ENCODE results near the gene ARHGAP22. TPM values are rescaled to one million over a fixed set of nuclear protein-coding genes. Genes with fewer than 3 reads are reported as not detected.
A peak's percentile ranks its signal among the peaks of the same experiment; 100 is the strongest.

The ARHGAP22 gene
- total RNA-seq, 2 donors from 2014 or later = 0.32 to 0.48 TPM

DNA sequence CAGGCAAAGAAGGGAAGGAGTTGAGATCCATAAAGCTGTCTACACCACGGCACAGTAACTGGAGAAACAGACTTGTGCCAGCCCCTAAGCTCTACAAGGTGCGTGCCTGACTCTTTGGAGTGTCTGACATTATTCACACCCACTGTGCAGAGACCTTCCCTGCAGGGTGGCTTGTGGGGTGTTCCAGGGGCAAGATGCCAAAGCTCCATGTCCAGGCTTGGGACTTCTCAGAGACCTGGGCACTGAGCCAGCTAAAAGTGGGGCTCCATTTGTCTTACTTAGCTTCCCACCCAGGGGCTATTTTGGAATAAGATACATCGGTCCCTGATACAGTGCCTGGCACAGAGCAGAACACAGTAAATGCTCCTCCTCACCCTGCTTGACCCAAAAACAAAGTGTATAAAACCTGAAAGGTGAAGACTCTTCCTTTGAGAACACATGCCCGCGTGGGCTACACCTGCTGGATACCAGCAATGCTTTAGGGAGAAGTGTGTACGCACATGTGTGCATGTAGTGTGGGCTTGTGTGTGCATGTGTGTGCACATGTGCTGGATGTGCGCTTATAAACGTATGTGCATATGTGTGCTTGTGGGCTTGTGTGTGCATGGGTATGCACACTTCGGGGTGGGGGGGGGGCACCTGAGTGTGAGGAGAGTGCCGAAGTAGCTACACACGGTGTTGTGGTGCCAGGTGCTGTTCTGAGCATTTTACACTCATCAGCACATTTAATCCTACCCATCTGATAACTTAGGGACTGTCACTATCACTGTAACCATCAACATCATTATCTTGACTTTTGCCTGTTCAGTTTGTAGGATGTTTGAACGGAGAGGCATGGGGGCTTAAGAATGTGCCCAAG, 143.0 kb downstream of the ARHGAP22 start:
- Mint-ChIP-seq H3K27ac (no peak overlapping the region), H3K27me3 (peaks cover 3% of the 10 kb centered on the region), H3K4me3 (no peak overlapping the region), H3K4me1 (no peaks in the 10 kb centered on the region), H3K36me3 (ENCODE audit: low read depth) (no peaks in the 10 kb centered on the region), H3K9me3 (no peaks in the 10 kb centered on the region)
- no peak for ATAC-seq (replicated peaks)

DNA sequence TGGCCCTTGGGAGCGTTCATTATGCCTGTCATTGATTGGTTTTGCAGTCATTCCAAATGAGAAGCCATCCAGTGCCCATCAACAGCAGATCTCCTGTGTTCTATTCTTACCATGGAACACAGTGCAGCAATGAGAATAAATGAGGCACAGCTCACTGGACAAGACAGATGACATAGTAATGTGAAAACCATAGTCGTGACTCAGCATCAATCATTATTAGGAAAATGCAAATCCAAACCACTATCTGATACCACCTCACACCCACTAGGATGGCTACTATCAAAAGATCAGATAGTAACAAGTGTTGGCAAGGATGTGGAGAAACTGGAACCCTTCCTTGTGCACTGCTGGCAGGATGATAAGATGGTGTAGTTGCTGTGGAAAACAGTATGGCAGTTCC, 144.7 kb downstream of the ARHGAP22 start:
- no peak for ATAC-seq (replicated peaks)
- Mint-ChIP-seq H3K36me3 (ENCODE audit: low read depth) (no peaks in the 10 kb centered on the region), H3K27ac (no peak overlapping the region), H3K27me3 (peaks cover 3% of the 10 kb centered on the region), H3K4me3 (no peak overlapping the region), H3K9me3 (no peaks in the 10 kb centered on the region), H3K4me1 (no peaks in the 10 kb centered on the region)

DNA sequence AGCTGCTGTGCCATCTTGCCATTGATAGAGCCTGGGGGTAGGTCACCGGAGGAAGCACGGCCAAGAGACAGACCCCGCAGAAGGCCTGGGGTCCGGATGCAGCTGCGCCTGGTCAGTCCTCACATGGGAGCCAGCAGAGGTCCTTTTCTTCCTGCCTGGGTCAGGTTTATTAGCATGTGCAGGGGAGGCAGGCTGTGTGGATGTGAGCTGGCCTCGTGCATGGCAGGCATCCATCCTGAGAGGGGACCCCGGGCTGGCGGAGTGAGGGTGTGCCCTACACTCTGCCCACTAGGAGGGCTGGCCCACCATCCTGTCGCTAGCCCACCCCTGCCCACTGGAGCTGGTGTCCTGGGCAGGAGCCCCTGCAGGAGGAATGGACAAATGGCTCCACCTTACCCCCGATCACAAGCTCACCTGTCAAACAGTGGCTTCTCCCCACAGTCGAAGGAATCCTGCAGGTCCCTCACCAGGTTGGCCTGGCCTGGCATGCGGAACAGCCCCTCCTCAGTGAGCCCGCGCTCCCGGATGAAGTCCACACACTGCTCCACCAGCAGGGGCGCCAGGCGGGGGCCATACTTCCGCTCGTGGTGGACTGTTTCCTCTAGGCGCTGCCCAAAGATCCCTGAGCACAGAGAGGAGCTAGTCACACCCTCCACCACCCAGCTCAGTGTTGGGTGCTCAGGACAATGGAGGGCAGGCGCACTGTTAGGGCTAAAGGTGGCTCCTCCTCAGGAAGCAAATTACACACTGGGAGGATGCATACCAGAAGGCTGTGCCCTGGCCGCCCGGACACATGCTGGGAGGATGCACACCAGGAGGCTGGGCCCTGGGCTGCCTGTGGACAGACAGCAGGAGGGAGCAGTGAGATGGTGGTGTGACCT, 145.4 kb downstream of the ARHGAP22 start:
- Mint-ChIP-seq H3K4me3 (no peak overlapping the region), H3K27me3 (peaks cover 3% of the 10 kb centered on the region), H3K4me1 (no peaks in the 10 kb centered on the region), H3K27ac (no peak overlapping the region), H3K9me3 (no peaks in the 10 kb centered on the region), H3K36me3 (ENCODE audit: low read depth) (no peaks in the 10 kb centered on the region)
- ATAC-seq (replicated peaks) = no peak

DNA sequence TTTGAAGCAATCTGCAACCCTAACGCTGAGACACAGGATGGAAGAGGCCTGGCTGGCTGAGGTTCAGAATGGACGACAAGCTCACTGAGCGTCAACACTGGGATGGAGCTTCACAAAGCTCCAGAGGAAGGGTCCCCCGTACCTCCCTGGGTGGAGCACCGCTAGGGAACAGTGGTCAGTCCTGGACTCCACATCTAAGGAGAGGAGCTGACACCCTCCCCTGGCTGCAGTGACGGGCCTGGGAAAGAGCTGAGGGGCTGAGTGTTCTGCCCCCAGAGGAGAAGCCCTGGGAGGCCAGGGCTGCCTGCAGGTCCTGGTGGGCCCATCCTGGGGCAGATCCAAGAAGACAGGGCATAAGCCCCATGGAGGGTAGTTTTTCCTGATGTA, 146.2 kb downstream of the ARHGAP22 start:
- Mint-ChIP-seq H3K9me3 (no peaks in the 10 kb centered on the region), H3K4me3 (no peak overlapping the region), H3K27ac (no peak overlapping the region), H3K36me3 (ENCODE audit: low read depth) (no peaks in the 10 kb centered on the region), H3K4me1 (no peaks in the 10 kb centered on the region), H3K27me3 (peaks cover 3% of the 10 kb centered on the region)
- ATAC-seq (replicated peaks) = no peak

DNA sequence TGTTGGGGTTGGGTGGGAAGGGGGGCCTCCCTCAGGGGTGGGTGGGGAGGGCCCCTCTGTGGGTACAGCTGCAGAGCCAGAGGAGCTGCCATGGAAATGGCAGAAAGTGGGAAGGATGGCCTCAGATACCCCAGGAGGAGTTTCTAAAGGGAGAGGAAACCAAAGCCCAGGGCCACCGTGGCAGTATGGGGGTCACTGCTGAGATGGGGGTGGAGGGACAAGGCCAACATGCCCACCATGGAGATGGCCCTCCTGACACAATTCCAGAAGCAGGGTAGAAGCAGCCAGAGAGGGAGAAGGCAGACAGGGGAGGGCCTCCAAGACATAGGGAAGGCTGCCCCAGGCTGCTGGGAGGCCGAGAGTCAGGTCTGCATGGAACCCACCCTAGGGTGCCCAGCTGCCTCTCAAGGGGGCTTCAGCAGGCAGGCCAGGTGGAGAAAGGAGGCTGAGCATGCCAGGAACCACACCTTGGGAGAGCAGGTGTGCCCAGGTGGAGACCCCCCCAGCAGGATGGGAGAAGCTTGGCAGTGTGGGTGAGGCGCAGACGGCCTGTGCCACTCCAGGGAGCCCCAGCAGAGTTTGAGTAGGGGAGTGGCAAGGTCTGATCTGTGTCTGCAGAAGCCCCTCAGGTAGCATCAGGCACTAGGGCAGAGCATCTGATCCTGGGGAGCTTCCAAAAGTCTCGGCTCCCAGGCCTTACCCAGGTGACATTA, 146.8 kb downstream of the ARHGAP22 start:
- no peak for ATAC-seq (replicated peaks)
- Mint-ChIP-seq H3K27me3 (peaks cover 4% of the 10 kb centered on the region), H3K4me1 (no peaks in the 10 kb centered on the region)

DNA sequence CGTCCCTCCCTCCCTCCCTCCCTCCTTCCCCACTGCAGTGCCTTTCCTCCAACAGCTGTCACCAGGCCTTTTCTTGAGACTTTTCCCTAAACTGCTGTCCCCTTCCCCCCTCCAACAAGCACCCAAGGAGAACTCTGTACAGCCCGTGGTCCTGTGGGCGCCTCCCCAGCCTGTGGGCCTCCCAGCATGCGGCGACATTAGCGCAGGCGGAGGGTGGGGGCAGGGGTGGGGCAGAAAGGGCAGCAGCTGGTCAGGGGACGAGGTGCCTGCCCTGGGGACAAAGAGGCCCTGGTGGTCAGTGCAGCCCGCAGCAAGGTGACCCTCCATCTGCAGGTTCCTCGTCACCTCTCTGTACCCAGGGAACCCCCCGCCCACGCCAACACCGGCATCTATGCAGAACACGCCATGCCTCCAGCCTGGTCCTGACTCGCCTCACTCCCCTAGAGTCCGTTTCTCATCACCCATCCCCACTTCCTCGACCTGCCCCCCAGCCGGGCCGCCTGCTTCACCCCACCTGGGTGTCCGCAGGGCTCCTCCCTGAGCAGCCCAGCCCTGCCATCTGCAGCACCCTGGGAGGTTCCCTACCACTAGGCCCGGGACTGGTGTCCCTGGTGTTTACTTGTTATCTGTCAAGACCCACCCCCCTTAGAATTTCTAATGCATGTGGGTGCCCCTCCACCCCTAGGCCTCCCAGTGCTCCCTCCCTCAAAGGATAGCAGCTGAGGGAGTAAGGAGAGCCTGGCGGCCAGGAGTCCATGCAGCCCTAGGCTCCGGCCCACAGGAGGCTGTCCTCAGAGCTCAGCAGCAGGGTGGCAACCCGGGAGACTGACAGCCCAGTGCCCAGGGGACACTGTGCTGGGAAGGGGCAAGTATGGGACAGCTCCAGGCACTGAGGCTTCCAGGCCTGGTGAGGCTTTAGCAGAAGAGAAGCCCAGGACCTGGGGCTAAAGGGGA, 147.8 kb downstream of the ARHGAP22 start:
- peaks cover 7% of the 10 kb centered on the region for H3K27me3 Mint-ChIP-seq
- no peaks in the 10 kb centered on the region for H3K4me1 Mint-ChIP-seq
- H3K27ac Mint-ChIP-seq = no peak overlapping the region
- H3K4me3 Mint-ChIP-seq = no peak overlapping the region
- peak; percentile 20 for ATAC-seq (replicated peaks)
- H3K9me3 Mint-ChIP-seq = no peaks in the 10 kb centered on the region
- no peaks in the 10 kb centered on the region for H3K36me3 Mint-ChIP-seq (ENCODE audit: low read depth)

More for the DNA sequence above, 146.8 kb downstream of the ARHGAP22 start:
- Mint-ChIP-seq H3K36me3 (ENCODE audit: low read depth) (no peaks in the 10 kb centered on the region), H3K27ac (no peak overlapping the region), H3K4me3 (no peak overlapping the region), H3K9me3 (no peaks in the 10 kb centered on the region)

DNA sequence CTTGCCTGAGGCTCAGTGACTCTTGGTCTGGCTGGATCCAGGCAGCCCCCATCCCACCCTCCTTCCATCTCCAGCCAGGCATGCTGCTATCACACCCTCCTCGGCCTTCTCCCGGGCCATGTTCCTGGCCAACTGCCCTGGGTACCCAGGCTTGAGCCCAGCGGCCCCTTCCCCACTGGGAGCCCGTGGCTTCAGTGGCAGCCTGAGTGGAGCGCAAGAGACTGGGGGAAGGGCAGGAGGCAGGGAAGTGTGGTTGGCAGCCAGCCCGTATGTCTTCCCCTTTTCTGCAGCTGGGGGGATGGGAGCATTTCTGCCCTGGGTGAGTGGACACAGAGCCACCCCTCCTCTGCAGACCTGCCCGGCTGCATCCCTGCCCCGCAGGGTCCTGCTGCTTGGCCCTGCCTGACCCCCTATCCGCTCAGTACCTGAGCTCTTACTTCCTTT, 148.5 kb downstream of the ARHGAP22 start:
- ATAC-seq (replicated peaks) = no peak
- Mint-ChIP-seq H3K9me3 (no peaks in the 10 kb centered on the region), H3K4me3 (no peak overlapping the region), H3K36me3 (ENCODE audit: low read depth) (no peaks in the 10 kb centered on the region), H3K4me1 (no peaks in the 10 kb centered on the region), H3K27me3 (peaks cover 7% of the 10 kb centered on the region), H3K27ac (no peak overlapping the region)

DNA sequence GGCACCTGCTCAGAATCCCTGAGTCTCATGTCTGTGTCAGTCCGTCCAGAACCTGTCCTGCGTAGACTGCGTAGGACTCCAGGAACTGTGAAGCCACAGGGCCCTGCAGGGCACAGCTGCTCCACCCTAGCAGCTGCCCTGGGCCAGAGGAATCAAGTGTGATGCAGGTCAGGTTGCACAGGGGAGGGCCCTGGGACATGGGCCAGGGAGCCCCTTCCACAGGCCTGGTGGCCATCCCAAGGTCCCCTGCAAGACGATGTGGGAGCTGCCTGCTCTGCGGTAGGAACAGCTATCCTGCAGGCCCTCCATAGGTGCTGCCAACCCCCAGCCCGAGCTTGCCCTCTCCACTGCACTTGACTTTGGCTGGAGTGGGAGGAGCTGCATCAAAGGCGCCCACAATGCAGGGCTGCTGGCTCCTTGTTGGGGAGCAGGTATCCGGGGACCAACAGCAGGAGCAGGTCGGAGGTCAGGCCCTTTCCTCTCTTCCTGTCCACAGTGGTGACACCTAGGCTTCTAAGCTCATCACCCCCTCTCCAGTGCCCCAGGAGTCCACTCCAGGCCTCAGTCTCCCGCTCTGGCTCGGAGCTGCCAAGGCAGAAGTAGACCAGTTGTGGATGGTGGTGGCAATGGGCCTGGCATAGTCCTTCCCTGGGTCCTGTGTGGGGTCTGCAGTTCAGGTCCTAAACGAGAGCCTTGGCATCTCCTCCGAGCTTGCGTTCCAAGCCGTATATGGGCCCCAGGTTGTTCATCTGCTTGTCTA, 149.3 kb downstream of the ARHGAP22 start:
- H3K36me3 Mint-ChIP-seq (ENCODE audit: low read depth) = no peaks in the 10 kb centered on the region
- no peaks in the 10 kb centered on the region for H3K9me3 Mint-ChIP-seq
- H3K4me1 Mint-ChIP-seq = no peaks in the 10 kb centered on the region
- peaks cover 7% of the 10 kb centered on the region for H3K27me3 Mint-ChIP-seq
- H3K27ac Mint-ChIP-seq = no peak overlapping the region
- ATAC-seq (replicated peaks) = no peak
- H3K4me3 Mint-ChIP-seq = no peak overlapping the region

DNA sequence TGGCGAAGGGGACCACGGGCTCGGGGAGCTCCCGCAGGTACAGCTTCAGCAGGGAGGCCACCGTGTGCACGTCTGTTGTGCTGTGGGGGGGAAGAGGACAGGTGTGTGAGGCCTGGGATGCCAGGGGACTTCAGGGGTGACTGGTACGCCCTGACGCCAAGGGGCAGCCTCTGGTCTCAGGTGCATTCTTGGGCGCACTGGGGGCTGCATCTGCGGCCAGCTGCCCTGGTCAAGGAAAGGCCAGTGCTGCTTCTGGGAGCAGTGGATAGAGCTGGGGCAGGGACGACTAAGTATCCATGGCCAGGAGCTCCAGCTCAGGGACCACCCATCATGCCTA, 149.8 kb downstream of the ARHGAP22 start:
- Mint-ChIP-seq H3K36me3 (ENCODE audit: low read depth) (no peaks in the 10 kb centered on the region), H3K27ac (no peak overlapping the region), H3K4me3 (no peak overlapping the region), H3K4me1 (no peaks in the 10 kb centered on the region), H3K9me3 (no peaks in the 10 kb centered on the region), H3K27me3 (peaks cover 7% of the 10 kb centered on the region)
- no peak for ATAC-seq (replicated peaks)

DNA sequence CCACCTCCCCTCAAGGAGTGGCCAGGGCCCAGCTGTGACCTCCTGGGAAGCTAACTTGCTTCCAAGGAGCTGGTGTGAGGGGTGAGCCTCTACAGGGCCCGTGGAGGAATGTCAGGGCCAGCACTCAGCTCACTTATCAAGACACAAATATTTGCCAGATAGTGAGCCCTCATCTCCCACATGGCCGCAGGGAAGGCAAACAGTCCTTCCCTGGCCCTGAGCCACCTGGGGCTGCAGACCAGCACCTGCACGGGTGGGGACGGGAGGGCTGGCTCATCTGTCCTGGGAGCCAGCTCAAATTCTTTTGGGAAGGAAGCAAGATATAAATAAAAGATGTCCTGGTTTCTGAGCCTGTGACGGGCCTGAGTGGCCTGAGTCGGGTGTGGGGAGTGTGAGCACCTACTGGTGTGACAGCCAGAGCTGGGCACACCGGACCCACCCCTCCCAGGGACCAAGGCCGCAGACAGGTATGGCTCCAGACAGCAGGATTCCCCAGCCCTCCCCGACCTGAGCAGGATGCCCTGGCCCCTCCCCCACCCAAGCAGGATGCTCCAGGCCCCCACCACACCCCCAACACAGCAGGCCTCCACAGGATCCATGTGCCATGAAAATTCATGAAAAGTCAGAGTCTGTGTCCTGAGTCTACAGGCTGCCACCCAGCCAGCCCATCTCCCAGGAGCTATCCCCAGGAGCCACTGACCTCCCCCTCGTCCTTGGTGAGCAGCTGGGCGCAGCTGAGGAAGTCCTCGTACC, 150.4 kb downstream of the ARHGAP22 start:
- no peaks in the 10 kb centered on the region for H3K4me1 Mint-ChIP-seq
- ATAC-seq (replicated peaks) = no peak
- H3K27ac Mint-ChIP-seq = no peak overlapping the region
- H3K9me3 Mint-ChIP-seq = no peaks in the 10 kb centered on the region
- H3K4me3 Mint-ChIP-seq = no peak overlapping the region
- peaks cover 7% of the 10 kb centered on the region for H3K27me3 Mint-ChIP-seq
- H3K36me3 Mint-ChIP-seq (ENCODE audit: low read depth) = no peaks in the 10 kb centered on the region

DNA sequence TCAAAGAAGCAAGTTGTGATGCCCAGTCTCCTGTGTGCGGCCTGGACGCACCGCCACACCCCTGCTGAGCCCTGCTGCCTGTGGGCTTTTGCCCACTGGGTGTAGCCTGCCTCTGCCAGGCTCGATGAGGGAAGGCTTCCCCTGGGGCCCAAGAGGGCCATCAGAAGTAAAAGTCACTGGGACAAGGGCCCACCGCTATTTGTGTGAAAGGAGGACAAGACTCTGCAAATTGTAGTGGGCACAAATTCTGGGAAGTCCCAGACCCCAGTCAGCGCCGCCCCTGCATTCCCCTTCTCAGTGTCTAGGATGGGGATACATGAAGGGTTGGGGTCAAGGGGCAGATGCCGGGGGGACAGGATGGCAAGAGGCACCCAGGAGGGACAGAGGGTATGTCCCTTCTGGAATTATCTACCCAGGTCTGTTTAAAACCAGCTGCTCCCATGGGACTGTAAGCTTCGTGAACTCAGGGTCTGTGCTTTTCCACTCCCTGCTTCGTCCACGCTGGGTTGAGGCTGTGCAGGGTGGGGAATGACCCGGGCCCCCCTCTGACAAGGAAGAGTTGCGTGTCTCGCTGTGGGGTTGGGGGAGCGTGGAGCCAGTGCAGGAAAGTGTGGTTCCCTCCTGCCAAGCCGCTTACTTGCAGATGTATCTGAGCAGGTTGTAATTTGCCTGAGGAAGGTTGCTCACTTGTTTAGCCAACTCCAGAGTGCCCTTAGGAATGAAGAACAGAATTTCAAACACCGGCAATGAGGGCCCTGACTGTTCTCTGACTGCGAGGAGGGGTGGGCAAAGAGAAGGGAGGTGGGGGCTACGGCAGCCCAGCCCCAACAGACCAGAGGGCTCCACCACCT, 151.2 kb downstream of the ARHGAP22 start:
- Mint-ChIP-seq H3K9me3 (no peaks in the 10 kb centered on the region), H3K36me3 (ENCODE audit: low read depth) (no peaks in the 10 kb centered on the region), H3K27ac (no peak overlapping the region), H3K4me3 (no peak overlapping the region), H3K4me1 (no peaks in the 10 kb centered on the region), H3K27me3 (peaks cover 7% of the 10 kb centered on the region)
- ATAC-seq (replicated peaks) = no peak

DNA sequence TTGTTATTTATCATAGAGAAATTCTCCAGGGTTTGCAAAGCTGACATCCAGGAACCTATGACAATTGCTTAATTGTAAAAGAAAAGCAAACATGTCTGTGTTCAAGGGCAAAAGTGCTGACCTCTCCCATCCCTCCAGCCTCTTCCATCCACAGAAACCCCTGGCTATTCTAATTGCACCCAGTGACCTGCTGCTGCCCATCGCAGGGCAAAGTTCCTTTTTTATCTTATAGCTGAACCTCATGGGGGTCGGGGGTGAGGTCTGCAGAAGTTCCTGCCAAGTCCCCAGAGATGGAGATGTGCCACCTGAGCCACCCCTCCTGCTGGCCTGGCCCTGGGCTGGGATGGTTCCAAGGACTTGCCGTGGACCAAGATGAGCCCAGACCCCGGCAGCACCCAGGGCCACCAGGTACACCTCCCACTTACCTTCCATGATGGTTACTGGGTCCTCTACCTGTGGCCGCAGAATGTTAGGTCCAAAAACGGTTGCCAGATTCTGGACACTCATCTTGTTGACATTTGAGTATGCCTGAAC, 151.9 kb downstream of the ARHGAP22 start:
- Mint-ChIP-seq H3K36me3 (ENCODE audit: low read depth) (no peaks in the 10 kb centered on the region), H3K27ac (no peak overlapping the region), H3K4me3 (no peak overlapping the region), H3K9me3 (no peaks in the 10 kb centered on the region), H3K27me3 (peaks cover 7% of the 10 kb centered on the region), H3K4me1 (no peaks in the 10 kb centered on the region)
- no peak for ATAC-seq (replicated peaks)

Data from activated T-helper 17 cell treated with anti-CD3 and anti-CD28 coated beads, Interleukin-2, amount 50 U/mL, for 72 hours (primary cell).